B cell (primary cell): ENCODE measurements around the gene DGKB. TPM values are rescaled to one million over a fixed set of nuclear protein-coding genes. Genes with fewer than 3 reads are reported as not detected.

Source experiments
- ATAC-seq: fragments of 200-7000 bp; cut with Tn5 transposase; one replicate; pipeline ENCODE4 v1.10.0; 2021; ENCODE audit warnings: low read depth, mild to moderate bottlenecking, moderate number of reproducible peaks, moderate library complexity
- CTCF ChIA-PET: fragments of 350-600 bp; sonication (Branson Sonifier 250); formaldehyde crosslinking; loops from one replicate; lab custom pipeline; 2021; ENCODE audit warnings: antibody characterized with exemption, inconsistent platforms; lab: Charles Lee
- POLR2A ChIA-PET: fragments of 350-600 bp; sonication (Branson Sonifier 250); formaldehyde crosslinking; loops from one replicate; lab custom pipeline; 2021; ENCODE audit warnings: antibody characterized with exemption; lab: Charles Lee
- DNase-seq: peaks from one replicate; pipeline ENCODE4 v3.0.0; 2013
- H2AFZ ChIP-seq: 2 replicates; pipeline ENCODE4 v1.6.1; 2012; ENCODE audit warnings: mild to moderate bottlenecking, low read depth, low read length; ENCODE audit not compliant: insufficient read depth, poor library complexity, severe bottlenecking
- H3K27ac ChIP-seq, 2 donors: 1 replicate in 1 of 2; 2 replicates in 1 of 2; pipeline ENCODE4 v1.5.1; 2012 to 2013; ENCODE audit warnings: low read length in 2 of 2, mild to moderate bottlenecking in 2 of 2, moderate library complexity in 1 of 2
- H3K27me3 ChIP-seq, 4 experiments: fragments of 200-600 bp in 1 of 4; sonication (generic) in 1 of 4; replicated peaks in 1 of 4; 1 replicate in 2 of 4; 2 replicates in 2 of 4; pipeline versions ENCODE4 v1.6.1 to v1.7.0; 2013 to 2016; ENCODE audit warnings: low read length in 3 of 4, mild to moderate bottlenecking in 2 of 4, mixed read lengths in 1 of 4, moderate library complexity in 1 of 4; ENCODE audit not compliant: insufficient read depth in 4 of 4, control insufficient read depth in 3 of 4; ENCODE audit errors: control extremely low read depth in 1 of 4
- H3K36me3 ChIP-seq, 2 experiments: replicated peaks in 1 of 2; 1 replicate in 1 of 2; 2 replicates in 1 of 2; pipeline versions ENCODE4 v1.6.1 to v1.7.1; 2013; ENCODE audit warnings: low read length in 1 of 2; ENCODE audit not compliant: insufficient read depth in 2 of 2, control insufficient read depth in 1 of 2; ENCODE audit errors: control extremely low read depth in 1 of 2, extremely low read depth in 1 of 2
- H3K4me1 ChIP-seq, 2 donors: fragments of 200-600 bp in 1 of 2; sonication (generic) in 1 of 2; 1 replicate in 1 of 2; 2 replicates in 1 of 2; pipeline versions ENCODE4 v1.5.1 to v1.6.1; 2013 to 2017; ENCODE audit warnings: low read length in 2 of 2; ENCODE audit not compliant: control insufficient read depth in 2 of 2, insufficient read depth in 2 of 2
- H3K4me2 ChIP-seq: replicated peaks from 2 replicates; pipeline ENCODE3; 2012; ENCODE audit warnings: mild to moderate bottlenecking, low read depth, low read length; ENCODE audit not compliant: poor library complexity, severe bottlenecking
- H3K4me3 ChIP-seq, 5 experiments: fragments of 200-600 bp in 1 of 5; sonication (generic) in 1 of 5; 1 replicate in 3 of 5; 2 replicates in 2 of 5; pipeline versions ENCODE4 v1.5.1 to v1.7.0; 2011 to 2016; ENCODE audit warnings: low read length in 4 of 5, mild to moderate bottlenecking in 4 of 5, low read depth in 2 of 5, control low read depth in 1 of 5, moderate library complexity in 1 of 5; ENCODE audit not compliant: insufficient read depth in 1 of 5; ENCODE audit errors: control extremely low read depth in 1 of 5, extremely low read depth in 1 of 5
- H3K79me2 ChIP-seq: fragments of 200-600 bp; sonication (generic); one replicate; pipeline ENCODE4 v1.6.0; 2016; ENCODE audit warnings: low read length; ENCODE audit not compliant: control insufficient read depth, insufficient read depth
- H3K9ac ChIP-seq: fragments of 200-600 bp; sonication (generic); 2 replicates; pipeline ENCODE4 v1.6.1; 2017; ENCODE audit warnings: mild to moderate bottlenecking, low read length, moderate library complexity
- H3K9me3 ChIP-seq, 3 donors: one replicate each; pipeline versions ENCODE4 v1.6.1 to v1.7.1; 2013; ENCODE audit warnings: low read length in 2 of 3; ENCODE audit not compliant: control insufficient read depth in 2 of 3, insufficient read depth in 1 of 3; ENCODE audit errors: control extremely low read depth in 1 of 3
- H4K20me1 ChIP-seq: 2 replicates; pipeline ENCODE4 v1.6.0; 2012; ENCODE audit warnings: mild to moderate bottlenecking, low read length; ENCODE audit not compliant: insufficient read depth, control insufficient read depth, poor library complexity, severe bottlenecking
- H3K27ac Mint-ChIP-seq: one replicate; pipeline ENCODE4 v1.8.0; 2021; ENCODE audit warnings: mixed read lengths
- H3K27me3 Mint-ChIP-seq: one replicate; pipeline ENCODE4 v1.8.0; 2021; ENCODE audit warnings: mixed read lengths
- H3K4me1 Mint-ChIP-seq: one replicate; pipeline ENCODE4 v1.8.0; 2021; ENCODE audit warnings: mixed read lengths
- H3K4me3 Mint-ChIP-seq: one replicate; pipeline ENCODE4 v1.8.0; 2021; ENCODE audit warnings: mixed read lengths
- H3K9me3 Mint-ChIP-seq: one replicate; pipeline ENCODE4 v1.8.0; 2022; ENCODE audit warnings: mixed read lengths; ENCODE audit not compliant: insufficient read depth
- EZH2 ChIP-seq: IDR thresholded peaks from 2 replicates; pipeline ENCODE4 v1.6.1; 2012; ENCODE audit warnings: borderline replicate concordance, low read depth, mild to moderate bottlenecking, moderate library complexity, low read length; ENCODE audit not compliant: insufficient read depth, poor library complexity, severe bottlenecking
- WGBS: methylation state at CpG from one replicate; pipeline ENCODE4 v1.1.5; 2013; ENCODE audit warnings: missing lambda C conversion rate; ENCODE audit not compliant: insufficient coverage; 5-methylcytosine and 5-hydroxymethylcytosine counted together
- intact Hi-C: fragments of 100-400 bp; cut with micrococcal nuclease; formaldehyde crosslinking; loops from one replicate; pipeline ENCODE4 v1.10.0; 2022
- polyA plus RNA-seq: library from polyadenylated mRNA; depleted of rRNA; stranded (reverse); fragments of >200 nt; gene quantifications from 2 replicates; pipeline ENCODE4 v1.2.3, GENCODE V29; 2012
- total RNA-seq, 2 donors: library from RNA; stranded (reverse); fragments of 120-200 nt in 1 of 2; gene quantifications; 1 replicate in 1 of 2; 2 replicates in 1 of 2; pipeline versions ENCODE4 v1.2.3 to v1.2.4, GENCODE V29; 2013 to 2022
- TF ChIP-seq, protein P1 (sequence below): fragments of 200-600 bp; IDR thresholded peaks from one replicate; pipeline ENCODE4 v1.8.0; 2022; ENCODE audit warnings: antibody characterized with exemption, mild to moderate bottlenecking

Gene DGKB
- total and polyA plus RNA-seq, 2 donors (not counting 1 experiment from before 2014, with no cell fraction given) = not detected

DNA sequence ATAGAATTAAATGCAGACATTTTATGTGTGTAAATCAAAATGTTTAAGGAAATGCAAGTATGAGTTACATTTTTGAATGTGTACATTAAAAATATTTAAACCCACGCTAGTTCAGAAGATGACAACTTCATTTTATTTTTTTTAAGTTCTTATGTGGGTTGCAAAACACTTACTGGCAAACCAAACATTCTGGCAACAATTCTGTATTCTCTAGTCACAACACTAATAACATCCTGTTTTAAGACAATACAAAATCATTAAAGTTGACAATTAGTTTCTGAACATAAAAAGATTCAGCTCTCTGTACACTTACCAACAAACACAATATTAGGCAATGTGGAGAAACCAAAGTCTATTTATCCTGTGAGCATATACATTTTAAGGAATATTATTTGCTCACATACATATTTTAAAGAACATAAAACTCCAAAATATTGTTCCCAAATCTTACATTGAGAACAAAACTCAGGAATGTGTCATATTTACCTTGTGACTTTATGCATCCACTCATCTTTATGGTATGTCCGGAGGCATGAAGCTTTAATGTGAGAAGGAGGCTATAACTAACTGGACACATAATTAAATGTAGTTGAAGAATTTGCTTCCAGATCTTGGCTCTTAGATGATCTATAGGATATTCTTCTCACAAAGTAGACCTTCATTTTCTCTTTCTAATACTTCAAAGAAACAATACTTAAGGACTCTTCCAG, 134.7 kb downstream of the DGKB start:
- Histone ChIP-seq H3K36me3 (no peaks in the 10 kb centered on the region), H3K4me3 (no peak overlapping the region), H3K4me2 (no peak overlapping the region), H3K27me3 (no peaks in the 10 kb centered on the region), H3K9ac (no peak overlapping the region), H3K27ac (no peak overlapping the region), H3K79me2 (no peaks in the 10 kb centered on the region), H2AFZ (no peak overlapping the region), H3K9me3 (no peaks in the 10 kb centered on the region), H4K20me1 (no peaks in the 10 kb centered on the region), H3K4me1 (no peaks in the 10 kb centered on the region)
- H3K27me3 Mint-ChIP-seq = no peaks in the 10 kb centered on the region
- no peak for TF ChIP-seq EZH2
- TF ChIP-seq, protein P1, sequence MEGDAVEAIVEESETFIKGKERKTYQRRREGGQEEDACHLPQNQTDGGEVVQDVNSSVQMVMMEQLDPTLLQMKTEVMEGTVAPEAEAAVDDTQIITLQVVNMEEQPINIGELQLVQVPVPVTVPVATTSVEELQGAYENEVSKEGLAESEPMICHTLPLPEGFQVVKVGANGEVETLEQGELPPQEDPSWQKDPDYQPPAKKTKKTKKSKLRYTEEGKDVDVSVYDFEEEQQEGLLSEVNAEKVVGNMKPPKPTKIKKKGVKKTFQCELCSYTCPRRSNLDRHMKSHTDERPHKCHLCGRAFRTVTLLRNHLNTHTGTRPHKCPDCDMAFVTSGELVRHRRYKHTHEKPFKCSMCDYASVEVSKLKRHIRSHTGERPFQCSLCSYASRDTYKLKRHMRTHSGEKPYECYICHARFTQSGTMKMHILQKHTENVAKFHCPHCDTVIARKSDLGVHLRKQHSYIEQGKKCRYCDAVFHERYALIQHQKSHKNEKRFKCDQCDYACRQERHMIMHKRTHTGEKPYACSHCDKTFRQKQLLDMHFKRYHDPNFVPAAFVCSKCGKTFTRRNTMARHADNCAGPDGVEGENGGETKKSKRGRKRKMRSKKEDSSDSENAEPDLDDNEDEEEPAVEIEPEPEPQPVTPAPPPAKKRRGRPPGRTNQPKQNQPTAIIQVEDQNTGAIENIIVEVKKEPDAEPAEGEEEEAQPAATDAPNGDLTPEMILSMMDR = no peak
- POLR2A ChIA-PET = no interaction called here
- no peaks in the 10 kb centered on the region for H3K4me1 Mint-ChIP-seq
- intact Hi-C loops = no loop called here
- CTCF ChIA-PET = no interaction called here
- ATAC-seq (no peak), DNase-seq (no peak)
- H3K9me3 Mint-ChIP-seq = no peaks in the 10 kb centered on the region
- WGBS = no CpG with 5 or more reads among the region's 2 CpGs
- H3K4me3 Mint-ChIP-seq = no peak overlapping the region
- H3K27ac Mint-ChIP-seq = no peak overlapping the region

DNA sequence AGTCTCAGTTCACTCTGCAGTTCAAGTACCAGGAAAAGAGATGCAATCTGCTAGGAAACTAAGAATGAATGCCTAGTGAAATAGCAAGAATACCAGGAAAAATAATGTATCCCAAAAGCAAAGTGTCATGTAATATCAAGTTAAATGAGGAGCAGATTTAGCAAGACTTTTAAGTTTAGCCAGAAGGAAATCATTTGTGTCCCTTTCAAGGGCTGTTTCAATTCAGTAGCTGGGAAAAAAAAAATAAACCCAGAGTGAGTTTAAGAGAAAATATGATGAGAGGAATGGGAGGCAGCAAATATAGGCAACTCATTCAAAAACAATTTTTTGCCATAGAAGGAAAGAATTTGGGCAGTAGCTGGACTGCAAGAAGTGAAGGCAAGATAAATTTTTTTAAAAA, 135.8 kb downstream of the DGKB start:
- no peak overlapping the region for H3K9ac ChIP-seq

More for the DNA sequence above, 135.8 kb downstream of the DGKB start:
- ChIA-PET CTCF (no interaction called here), POLR2A (no interaction called here)
- Mint-ChIP-seq H3K9me3 (no peaks in the 10 kb centered on the region), H3K4me1 (no peaks in the 10 kb centered on the region), H3K27ac (no peak overlapping the region), H3K27me3 (no peaks in the 10 kb centered on the region), H3K4me3 (no peak overlapping the region)
- Histone ChIP-seq H3K79me2 (no peaks in the 10 kb centered on the region), H3K27me3 (no peaks in the 10 kb centered on the region), H3K36me3 (no peaks in the 10 kb centered on the region), H2AFZ (no peak overlapping the region), H3K4me3 (no peak overlapping the region), H3K9me3 (no peaks in the 10 kb centered on the region), H3K4me2 (no peak overlapping the region), H4K20me1 (no peaks in the 10 kb centered on the region), H3K4me1 (no peaks in the 10 kb centered on the region), H3K27ac (no peak overlapping the region)
- intact Hi-C loops = no loop called here
- TF ChIP-seq EZH2 = no peak
- TF ChIP-seq, protein P1 = no peak
- no peak for ATAC-seq
- DNase-seq = no peak
